ENCODE results near the gene ACTN1.
A peak's percentile ranks its signal among the peaks of the same experiment; 100 is the strongest.

Gene ACTN1

DNA sequence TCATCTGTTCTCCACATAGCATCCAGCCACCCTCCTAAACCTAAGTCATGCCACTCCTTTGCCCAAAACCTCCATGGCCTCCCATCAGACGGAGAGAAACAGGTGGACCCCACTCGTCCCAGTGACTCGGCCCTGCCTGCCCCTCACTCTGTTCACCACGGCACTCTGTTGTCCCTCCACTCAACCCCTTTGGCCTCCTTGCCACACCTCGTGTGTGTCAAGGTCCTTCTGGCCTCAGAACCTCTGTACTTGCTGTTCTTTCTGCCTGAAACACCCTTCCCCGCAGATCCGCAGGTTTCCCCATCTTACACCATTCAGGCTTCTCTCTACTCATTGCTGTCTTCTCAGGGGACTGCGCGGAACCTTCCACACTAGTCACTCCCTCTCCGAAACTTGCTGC, 24.5 kb upstream of the ACTN1 start:
- DNase-seq (ENCODE audit: low read depth), result no peak
- TF ChIP-seq, protein P1, sequence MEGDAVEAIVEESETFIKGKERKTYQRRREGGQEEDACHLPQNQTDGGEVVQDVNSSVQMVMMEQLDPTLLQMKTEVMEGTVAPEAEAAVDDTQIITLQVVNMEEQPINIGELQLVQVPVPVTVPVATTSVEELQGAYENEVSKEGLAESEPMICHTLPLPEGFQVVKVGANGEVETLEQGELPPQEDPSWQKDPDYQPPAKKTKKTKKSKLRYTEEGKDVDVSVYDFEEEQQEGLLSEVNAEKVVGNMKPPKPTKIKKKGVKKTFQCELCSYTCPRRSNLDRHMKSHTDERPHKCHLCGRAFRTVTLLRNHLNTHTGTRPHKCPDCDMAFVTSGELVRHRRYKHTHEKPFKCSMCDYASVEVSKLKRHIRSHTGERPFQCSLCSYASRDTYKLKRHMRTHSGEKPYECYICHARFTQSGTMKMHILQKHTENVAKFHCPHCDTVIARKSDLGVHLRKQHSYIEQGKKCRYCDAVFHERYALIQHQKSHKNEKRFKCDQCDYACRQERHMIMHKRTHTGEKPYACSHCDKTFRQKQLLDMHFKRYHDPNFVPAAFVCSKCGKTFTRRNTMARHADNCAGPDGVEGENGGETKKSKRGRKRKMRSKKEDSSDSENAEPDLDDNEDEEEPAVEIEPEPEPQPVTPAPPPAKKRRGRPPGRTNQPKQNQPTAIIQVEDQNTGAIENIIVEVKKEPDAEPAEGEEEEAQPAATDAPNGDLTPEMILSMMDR (conservative IDR thresholded peaks at IDR 0.05; ENCODE audit: low read depth, low read length), result no peak
- no peak overlapping the region for H3K4me3 ChIP-seq (ENCODE audit: low read depth, low read length)

GRCh38 chr14:69002069-69002468, 23.0 kb upstream of the ACTN1 start:
- DNase-seq (ENCODE audit: low read depth), result peak; percentile 52

DNA sequence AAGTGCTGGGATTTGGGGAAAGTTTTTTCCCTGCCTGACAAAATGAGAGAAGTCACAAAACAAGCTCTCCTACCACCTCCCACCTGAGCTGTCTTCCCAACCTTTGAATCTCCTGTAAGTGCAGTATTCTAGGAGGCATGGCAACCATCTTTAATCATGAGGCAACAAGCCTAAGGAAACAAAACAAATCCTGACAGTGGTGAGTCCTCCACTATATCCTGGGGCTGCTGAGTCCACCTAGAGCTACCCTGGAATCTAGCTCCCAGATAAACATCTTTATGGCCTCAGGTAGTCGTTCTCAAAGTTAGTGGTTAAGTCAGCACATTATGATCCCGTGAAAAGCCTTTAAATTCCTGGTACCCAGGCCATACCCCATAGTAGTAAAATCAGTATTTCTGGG, 22.3 kb upstream of the ACTN1 start:
- DNase-seq (ENCODE audit: low read depth), result no peak
- no peak overlapping the region for H3K4me3 ChIP-seq (ENCODE audit: low read depth, low read length)
- TF ChIP-seq, protein P1 (conservative IDR thresholded peaks at IDR 0.05; ENCODE audit: low read depth, low read length), result no peak

More at GRCh38 chr14:69002069-69002468, 23.0 kb upstream of the ACTN1 start:
- no peak overlapping the region for H3K4me3 ChIP-seq (ENCODE audit: low read depth, low read length)
- TF ChIP-seq, protein P1 (conservative IDR thresholded peaks at IDR 0.05; ENCODE audit: low read depth, low read length), result peak; percentile 39

DNA sequence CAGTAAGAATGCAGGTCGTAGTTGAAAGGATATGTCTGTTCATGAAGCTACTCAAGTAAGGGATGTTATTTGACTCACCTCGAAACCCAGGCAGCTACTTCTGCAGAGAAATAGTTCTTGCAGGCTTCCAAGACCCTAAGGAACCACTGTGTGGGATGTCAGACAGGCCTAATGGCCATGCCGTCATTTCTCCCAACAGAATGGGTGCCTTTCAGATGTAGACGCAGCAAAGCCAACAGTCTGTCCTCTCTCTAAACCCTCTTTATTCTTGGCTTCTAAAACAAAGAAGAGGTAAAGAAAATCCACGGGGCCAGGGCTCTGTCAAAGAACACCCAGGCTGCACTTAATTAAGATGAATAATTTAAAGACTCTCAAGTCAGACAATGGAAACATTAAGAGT, 19.0 kb upstream of the ACTN1 start:
- TF ChIP-seq, protein P1 (conservative IDR thresholded peaks at IDR 0.05; ENCODE audit: low read depth, low read length), result no peak
- no peak overlapping the region for H3K4me3 ChIP-seq (ENCODE audit: low read depth, low read length)
- DNase-seq (ENCODE audit: low read depth), result no peak

GRCh38 chr14:68995731-68996130, 16.6 kb upstream of the ACTN1 start:
- no peak for DNase-seq (ENCODE audit: low read depth)
- no peak overlapping the region for H3K4me3 ChIP-seq (ENCODE audit: low read depth, low read length)
- TF ChIP-seq, protein P1 (conservative IDR thresholded peaks at IDR 0.05; ENCODE audit: low read depth, low read length), result no peak

DNA sequence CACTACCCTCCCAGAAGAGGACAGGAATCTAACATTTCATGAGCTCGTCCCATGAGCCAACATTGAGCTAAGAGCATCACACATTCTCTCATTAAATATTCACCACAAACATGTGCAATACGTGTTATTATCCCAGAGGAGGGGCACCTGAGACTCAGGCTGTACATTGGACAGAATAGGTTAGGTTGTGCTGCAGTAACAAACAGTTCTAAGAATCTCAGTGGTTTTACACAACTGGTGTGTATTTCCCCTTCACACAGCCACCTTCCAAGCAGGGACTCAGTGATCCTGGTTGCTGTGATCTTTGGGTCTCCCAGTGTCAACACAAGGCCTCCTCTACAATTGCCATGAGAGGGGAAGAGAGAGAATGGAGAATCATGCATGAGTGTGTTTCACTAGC, 15.0 kb upstream of the ACTN1 start:
- no peak overlapping the region for H3K4me3 ChIP-seq (ENCODE audit: low read depth, low read length)
- TF ChIP-seq, protein P1 (conservative IDR thresholded peaks at IDR 0.05; ENCODE audit: low read depth, low read length), result no peak
- DNase-seq (ENCODE audit: low read depth), result no peak

DNA sequence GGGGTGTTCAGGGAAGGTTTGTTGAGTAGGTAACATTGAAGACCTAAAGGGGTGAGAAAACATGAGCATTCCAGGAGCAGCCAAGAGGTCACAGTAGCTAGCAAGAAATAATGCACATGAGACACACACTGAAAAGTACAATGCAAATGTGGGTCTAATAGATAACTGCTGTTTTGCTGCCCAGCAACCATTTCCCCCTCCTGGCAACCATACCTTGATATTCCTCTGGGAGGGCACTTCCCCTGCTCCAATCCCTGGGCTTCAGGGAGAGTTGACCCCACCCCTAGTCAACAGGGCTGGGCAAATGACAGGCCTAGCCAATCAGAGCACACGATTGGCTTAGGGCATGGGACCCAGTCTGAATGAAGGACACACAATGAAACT, 8.5 kb upstream of the ACTN1 start:
- DNase-seq (ENCODE audit: low read depth), result peak; percentile 6
- H3K4me3 ChIP-seq (ENCODE audit: low read depth, low read length), result no peak overlapping the region
- TF ChIP-seq, protein P1 (conservative IDR thresholded peaks at IDR 0.05; ENCODE audit: low read depth, low read length), result no peak

All from choroid plexus epithelial cell (primary cell).